K562 (cell line): Measurements from ENCODE around the gene TRIO. TPM values are rescaled to one million over a fixed set of nuclear protein-coding genes. Genes with fewer than 3 reads are reported as not detected.

Source experiments
- ATAC-seq: fragments of 200-7000 bp; cut with Tn5 transposase; 3 replicates; pipeline ENCODE4 v1.9.1; 2020; ENCODE audit warnings: moderate library complexity
- BruUV-seq: library from RNA; stranded (reverse); fragments of 400-500 nt; replicated peaks from 2 replicates; lab custom pipeline; 2021; lab: Mats Ljungman, UMichigan
- CTCF ChIA-PET: fragments of 300-600 bp; formaldehyde crosslinking; extraction: SDS; loops from one replicate; lab custom pipeline; 2021; ENCODE audit warnings: low intra/inter-chr PET ratio; lab: Yijun Ruan, JAX
- POLR2A ChIA-PET: fragments of 300-600, 350-650 bp; sonication (Branson Sonifier 250); formaldehyde crosslinking; extraction: SDS; loops from one replicate; lab custom pipeline; 2021; ENCODE audit warnings: antibody characterized with exemption, inconsistent platforms; lab: Yijun Ruan, JAX
- DNase-seq, 4 experiments: peaks; one replicate each; pipeline versions ENCODE4 v3.0.0 to v3.0.0-alpha.2; 2011 to 2018; ENCODE audit warnings: low spot score in 3 of 4, mixed read lengths in 3 of 4; ENCODE audit errors: extremely low read depth in 1 of 4
- FAIRE-seq: peaks from 2 replicates; lab custom pipeline; 2011; peaks lifted over from hg19 to GRCh38; lab: Jason Lieb, UNC
- H2AFZ ChIP-seq: 2 replicates; pipeline ENCODE4 v1.6.0; 2011; ENCODE audit warnings: low read depth, low read length, control low read depth, inconsistent platforms
- H3K27ac ChIP-seq: fragments of 200-600 bp; 3 replicates; pipeline ENCODE4 v1.8.0; 2011; ENCODE audit warnings: low read depth, mild to moderate bottlenecking, control low read depth, inconsistent platforms, low read length, moderate library complexity, mixed read lengths; ENCODE audit errors: extremely low read depth
- H3K27me3 ChIP-seq, 2 experiments: fragments of 300-600 bp in 1 of 2; 2 replicates in 1 of 2; 3 replicates in 1 of 2; pipeline versions ENCODE4 v1.6.0 to v1.8.0; 2011; ENCODE audit warnings: inconsistent platforms in 2 of 2, low read length in 2 of 2, mild to moderate bottlenecking in 1 of 2, mixed read lengths in 1 of 2, moderate library complexity in 1 of 2; ENCODE audit not compliant: control insufficient read depth in 2 of 2, insufficient read depth in 2 of 2
- H3K36me3 ChIP-seq: fragments of 300-600 bp; 3 replicates; pipeline ENCODE4 v1.8.0; 2011; ENCODE audit warnings: mild to moderate bottlenecking, low read length, inconsistent platforms; ENCODE audit not compliant: control insufficient read depth, insufficient read depth
- H3K4me1 ChIP-seq, 2 experiments: fragments of 200-600 bp in 1 of 2; replicated peaks in 1 of 2; 2 replicates in 1 of 2; 3 replicates in 1 of 2; pipeline versions ENCODE4 v1.5.1 to v1.8.0; 2011; ENCODE audit warnings: inconsistent platforms in 2 of 2, low read length in 2 of 2, mild to moderate bottlenecking in 1 of 2, mixed read lengths in 1 of 2, moderate library complexity in 1 of 2; ENCODE audit not compliant: control insufficient read depth in 2 of 2, insufficient read depth in 2 of 2
- H3K4me2 ChIP-seq: 2 replicates; pipeline ENCODE4 v1.6.1; 2011; ENCODE audit warnings: low read length, control low read depth, inconsistent platforms, mixed read lengths; ENCODE audit not compliant: insufficient read depth
- H3K4me3 ChIP-seq: fragments of 200-600 bp; sonication (generic), shearing (Covaris generic); 2 replicates; pipeline ENCODE4 v1.5.1; 2016; ENCODE audit warnings: control low read depth, inconsistent platforms
- H3K79me2 ChIP-seq: fragments of 200-600 bp; 3 replicates; pipeline ENCODE4 v1.8.0; 2011; ENCODE audit warnings: low read length, inconsistent platforms; ENCODE audit not compliant: control insufficient read depth, insufficient read depth
- H3K9ac ChIP-seq, 2 experiments: 2 replicates each; pipeline versions ENCODE4 v1.6.0 to v1.6.1; 2011; ENCODE audit warnings: low read depth in 2 of 2, low read length in 2 of 2, control low read depth in 1 of 2, inconsistent platforms in 1 of 2, mild to moderate bottlenecking in 1 of 2, mixed read lengths in 1 of 2; ENCODE audit not compliant: insufficient read depth in 1 of 2
- H3K9me1 ChIP-seq: one replicate; pipeline ENCODE4 v1.6.0; 2011; ENCODE audit warnings: inconsistent platforms, mild to moderate bottlenecking, low read length, moderate library complexity; ENCODE audit not compliant: control insufficient read depth, insufficient read depth
- H3K9me3 ChIP-seq: replicated peaks from 2 replicates; pipeline ENCODE4 v1.5.1; 2011; ENCODE audit warnings: low read depth, low read length, inconsistent platforms; ENCODE audit not compliant: control insufficient read depth, insufficient read depth
- H4K20me1 ChIP-seq: replicated peaks from 2 replicates; pipeline ENCODE4 v1.6.1; 2011; ENCODE audit warnings: low read length, inconsistent platforms, mixed read lengths; ENCODE audit not compliant: control insufficient read depth, insufficient read depth
- BHLHE40 ChIP-seq: IDR thresholded peaks from 2 replicates; pipeline ENCODE4 v1.6.1; 2011; ENCODE audit warnings: low read length, improper control_type of control experiment
- DDX20 ChIP-seq: fragments of 450-650 bp; IDR thresholded peaks from 2 replicates; pipeline ENCODE4 v1.6.1; 2016; ENCODE audit warnings: missing genetic modification characterization, low read depth, mild to moderate bottlenecking, missing compliant biosample characterization, moderate library complexity
- E2F3 ChIP-seq: fragments of 250-450 bp; sonication (Bioruptor Pico); IDR thresholded peaks from 2 replicates; pipeline ENCODE4 v1.4.0; 2020; ENCODE audit warnings: mild to moderate bottlenecking
- MCM7 ChIP-seq, 2 experiments: fragments of 450-650 bp; IDR thresholded peaks; 2 replicates each; pipeline ENCODE4 v1.6.1; 2016 to 2018
- MTA1 ChIP-seq: fragments of 450-650 bp; IDR thresholded peaks from 2 replicates; pipeline ENCODE4 v1.6.1; 2017; ENCODE audit warnings: borderline replicate concordance
- MTA3 ChIP-seq: fragments of 450-650 bp; formaldehyde crosslinking; IDR thresholded peaks from 2 replicates; pipeline ENCODE4 v1.6.1; 2017; ENCODE audit warnings: mild to moderate bottlenecking, borderline replicate concordance
- NELFE ChIP-seq: IDR thresholded peaks from 2 replicates; pipeline ENCODE4 v1.6.1; 2011; ENCODE audit warnings: mild to moderate bottlenecking; ENCODE audit not compliant: insufficient read depth, insufficient read length
- NFE2 ChIP-seq: IDR thresholded peaks from 2 replicates; pipeline ENCODE4 v1.6.1; 2014; ENCODE audit warnings: antibody characterized with exemption, low read depth
- NFRKB ChIP-seq: fragments of 450-650 bp; IDR thresholded peaks from 2 replicates; pipeline ENCODE4 v1.6.1; 2016; ENCODE audit warnings: low read depth
- TAF7 ChIP-seq: fragments of 450-650 bp; IDR thresholded peaks from 2 replicates; pipeline ENCODE4 v1.6.1; 2016; ENCODE audit warnings: missing genetic modification characterization, missing compliant biosample characterization
- THAP12 ChIP-seq: fragments of 250-450 bp; sonication (Bioruptor Pico); IDR thresholded peaks from 2 replicates; pipeline ENCODE4 v1.9.0; 2021; ENCODE audit warnings: mild to moderate bottlenecking, inconsistent platforms
- TRIM25 ChIP-seq: fragments of 450-650 bp; IDR thresholded peaks from 2 replicates; pipeline ENCODE4 v1.7.0; 2016; ENCODE audit warnings: borderline replicate concordance
- TSHZ1 ChIP-seq: fragments of 250-450 bp; sonication (Bioruptor Pico); IDR thresholded peaks from 2 replicates; pipeline ENCODE4 v1.4.0; 2020; ENCODE audit warnings: mild to moderate bottlenecking, moderate library complexity
- XRCC3 ChIP-seq: fragments of 450-650 bp; IDR thresholded peaks from 2 replicates; pipeline ENCODE4 v1.6.1; 2017; ENCODE audit warnings: mild to moderate bottlenecking, moderate library complexity
- ZC3H8 ChIP-seq: fragments of 450-650 bp; IDR thresholded peaks from 2 replicates; pipeline ENCODE4 v1.6.1; 2017
- ZNF121 ChIP-seq: sonication (generic); formaldehyde crosslinking; conservative IDR thresholded peaks from 2 replicates; pipeline ENCODE4 v1.8.0; 2022; ENCODE audit warnings: missing genetic modification reagents
- ZNF431 ChIP-seq: sonication (generic); formaldehyde crosslinking; IDR thresholded peaks from 2 replicates; pipeline ENCODE4 v1.8.0; 2022; ENCODE audit warnings: mild to moderate bottlenecking, missing genetic modification reagents
- WGBS: fragments of 100-300 bp; shearing (Covaris generic); methylation state at CpG from one replicate; pipeline ENCODE4 v1.1.6; 2016; ENCODE audit warnings: low coverage, mixed read lengths; ENCODE audit not compliant: insufficient coverage; ENCODE audit errors: missing lambda C conversion rate; 5-methylcytosine and 5-hydroxymethylcytosine counted together
- in situ Hi-C: fragments of 300-500 bp; cut with MboI; formaldehyde crosslinking; loops from 4 replicates; pipeline ENCODE4 v1.15.0; 2018; ENCODE audit warnings: inconsistent platforms, mixed read lengths
- intact Hi-C: fragments of 100-400 bp; cut with micrococcal nuclease; formaldehyde crosslinking; loops from 2 replicates; pipeline ENCODE4 v1.14.2; 2022
- polyA plus RNA-seq, 8 experiments: library from polyadenylated mRNA; depleted of rRNA in 4 of 8; stranded (reverse) in 5 of 8; unstranded in 3 of 8; fragments of >200 nt; fragmentation: Nextera tagmentation in 2 of 8; fragmentation: Illumina TruSeq in 1 of 8; extraction: Ambion mirVana in 2 of 8; extraction: Trizol in 1 of 8; gene quantifications; 2 replicates each; pipeline versions ENCODE4 v1.2.1 to v1.2.3, GENCODE V29; 2011 to 2014; ENCODE audit warnings: inconsistent platforms in 1 of 8, missing spikeins in 1 of 8
- total RNA-seq, 7 experiments: library from RNA; depleted of rRNA in 6 of 7; stranded (reverse); fragments of >200 nt in 6 of 7; fragmentation: Illumina TruSeq in 2 of 7; extraction: Trizol in 2 of 7; gene quantifications; 2 replicates each; pipeline versions ENCODE4 v1.2.1 to v1.2.3, GENCODE V29; 2011 to 2021; ENCODE audit warnings: low replicate concordance in 1 of 7

Gene TRIO
- total and polyA plus RNA-seq, 9 of the 15 experiments (the other 6 are each of a cell fraction or from before 2014, with no cell fraction given), result 0.24 to 5.0 (median 1.1) TPM

- TF ChIP-seq TAF7 (tag) (no peak), NFE2 (no peak), DDX20 (no peak), MCM7 (IDR thresholded peaks at IDR 0.05) (no peak), XRCC3 (no peak), ZC3H8 (no peak), MTA3 (no peak)
These were observed 95.1 kb downstream of the TRIO start (continued) for GRCh38 chr5:14238272-14238671.

- DNase-seq (no peak), FAIRE-seq (no peak), ATAC-seq (no peak)
- Histone ChIP-seq H3K9me1 (no peaks in the 10 kb centered on the region), H3K27ac (no peak overlapping the region), H3K9ac (no peak overlapping the region), H3K27me3 (peaks cover 16 to 18% of the 10 kb centered on the region in 2 experiments), H3K4me3 (no peak overlapping the region), H3K4me1 (no peaks in the 10 kb centered on the region), H3K36me3 (no peaks in the 10 kb centered on the region), H4K20me1 (no peaks in the 10 kb centered on the region), H3K9me3 (no peaks in the 10 kb centered on the region), H3K79me2 (no peaks in the 10 kb centered on the region), H3K4me2 (no peak overlapping the region), H2AFZ (no peak overlapping the region)
- intact Hi-C loops (no loop called here), in situ Hi-C loops (no loop called here)
- no TSS peak for BruUV-seq
- 1% methylated on average over 8 of the region's 8 CpGs for WGBS
- POLR2A ChIA-PET, result interaction anchor here (0.7 to 0.8 kb wide), 2 partner anchors 12 to 98 kb away, joined by 3 read pairs; no protein-coding TSS in a partner anchor
- CTCF ChIA-PET, result no interaction called here
- TF ChIP-seq NELFE (no peak), TSHZ1 (no peak), ZNF431 (CRISPR knock-in tag) (no peak), THAP12 (CRISPR knock-in tag) (no peak), ZNF121 (CRISPR knock-in tag) (no peak), TRIM25 (no peak), E2F3 (CRISPR knock-in tag) (no peak), NFRKB (no peak), BHLHE40 (no peak), MTA1 (no peak)
These were observed 96.3 kb downstream of the TRIO start for GRCh38 chr5:14239404-14239803.
